ENCODE data around the gene MBOAT1.

MBOAT1 gene

GRCh38 chr6:20217324-20217855, 5.1 kb upstream of the MBOAT1 start:
- TF ChIP-seq GATA3 (IDR thresholded peaks at IDR 0.05; ENCODE audit: low read depth, low read length) (no peak), GATA2 (IDR thresholded peaks at IDR 0.05; ENCODE audit: low read depth, low read length) (no peak)

DNA sequence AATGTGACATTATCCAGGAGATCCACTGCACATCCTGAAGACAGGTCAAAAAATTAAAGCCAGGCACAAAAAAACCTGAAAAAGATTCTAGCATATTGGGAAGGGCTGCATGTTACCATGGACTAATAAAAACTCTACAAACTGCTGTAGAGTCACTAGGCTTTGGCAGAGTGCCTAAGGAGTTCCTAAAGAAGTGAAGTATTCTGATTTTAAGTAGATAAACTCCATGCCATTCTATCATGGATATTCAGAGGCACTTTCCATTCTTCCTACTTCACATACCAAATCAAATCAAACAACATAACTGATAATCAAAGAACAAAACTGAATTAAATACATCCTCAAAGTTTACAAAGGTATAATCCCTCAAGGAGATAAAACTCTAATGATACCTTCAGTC, 3.0 kb upstream of the MBOAT1 start:
- no peak for TF ChIP-seq GATA3 (IDR thresholded peaks at IDR 0.05; ENCODE audit: low read depth, low read length)
- TF ChIP-seq GATA2 (IDR thresholded peaks at IDR 0.05; ENCODE audit: low read depth, low read length): no peak

GRCh38 chr6:20213271-20213798, 1.1 kb upstream of the MBOAT1 start:
- TF ChIP-seq GATA3 (IDR thresholded peaks at IDR 0.05; ENCODE audit: low read depth, low read length): no peak
- peak; percentile 39; the same call in 1 of the 2 replicates for TF ChIP-seq GATA2 (IDR thresholded peaks at IDR 0.05; ENCODE audit: low read depth, low read length)

DNA sequence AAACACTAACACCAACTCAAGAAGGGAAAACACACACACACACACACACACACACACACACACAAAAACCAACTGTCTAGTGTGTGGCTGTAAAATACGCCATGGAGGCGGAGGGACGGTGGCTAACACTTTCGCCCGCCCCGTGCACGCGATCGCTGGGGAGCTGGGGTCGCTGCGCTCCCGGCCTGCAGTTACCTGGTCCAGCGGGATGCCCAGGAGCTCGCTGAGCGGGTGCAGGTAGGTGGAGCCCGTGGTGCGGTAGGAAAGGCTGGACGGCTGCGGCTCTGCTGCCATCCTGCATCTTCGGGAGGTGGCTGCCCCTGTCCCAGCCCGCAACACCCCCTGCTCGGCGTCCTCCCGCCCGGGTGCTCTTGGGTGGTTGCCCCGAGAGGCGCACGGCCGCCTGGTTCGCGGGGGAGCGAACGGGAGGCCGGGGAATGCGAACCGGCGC, 303 bp downstream of the MBOAT1 start:
- TF ChIP-seq GATA2 (IDR thresholded peaks at IDR 0.05; ENCODE audit: low read depth, low read length) (no peak), GATA3 (IDR thresholded peaks at IDR 0.05; ENCODE audit: low read depth, low read length) (no peak)

DNA sequence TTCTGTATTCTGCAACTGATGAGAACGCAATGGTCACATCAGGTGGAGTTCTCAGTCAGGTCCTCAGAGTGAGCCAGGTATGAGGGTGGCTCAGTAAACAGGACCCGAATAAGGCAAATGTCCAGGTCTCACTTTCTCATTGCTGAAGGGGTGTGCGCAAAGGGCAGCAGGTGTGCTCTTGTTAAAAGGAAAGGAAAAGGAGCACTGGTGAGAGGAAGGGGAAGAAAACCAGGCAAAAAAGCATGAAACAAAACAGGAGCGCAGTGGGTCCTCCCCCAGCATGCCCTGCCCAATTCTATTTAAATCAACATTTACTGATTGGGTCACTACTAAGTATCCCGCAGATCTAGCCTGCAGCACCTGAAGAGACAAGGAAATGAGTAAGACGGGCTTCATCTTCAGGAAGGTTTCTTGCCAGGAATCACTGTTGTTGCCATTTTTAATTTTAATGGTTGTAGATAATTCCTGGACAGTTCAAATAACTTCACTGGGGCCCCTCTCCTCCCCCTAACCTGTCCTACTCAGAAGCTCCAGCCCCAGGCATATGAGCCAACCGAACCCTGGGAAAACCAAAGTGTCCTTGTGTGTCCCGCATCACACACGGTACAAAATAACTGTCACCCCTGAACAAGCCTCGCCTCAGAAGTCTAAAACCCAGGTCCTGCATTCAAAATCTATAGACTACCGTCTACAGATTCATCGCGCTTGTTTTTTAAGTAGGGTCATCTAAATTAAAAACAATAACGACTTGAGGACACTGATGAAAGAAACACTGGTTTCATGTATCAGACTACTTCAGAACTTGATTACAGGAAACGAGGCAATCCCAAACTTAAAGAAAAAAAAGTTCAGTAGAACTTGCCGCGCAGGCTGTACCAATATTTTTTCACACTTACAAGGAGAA, 980 bp downstream of the MBOAT1 start:
- TF ChIP-seq GATA2 (IDR thresholded peaks at IDR 0.05; ENCODE audit: low read depth, low read length) (no peak), GATA3 (IDR thresholded peaks at IDR 0.05; ENCODE audit: low read depth, low read length) (no peak)

DNA sequence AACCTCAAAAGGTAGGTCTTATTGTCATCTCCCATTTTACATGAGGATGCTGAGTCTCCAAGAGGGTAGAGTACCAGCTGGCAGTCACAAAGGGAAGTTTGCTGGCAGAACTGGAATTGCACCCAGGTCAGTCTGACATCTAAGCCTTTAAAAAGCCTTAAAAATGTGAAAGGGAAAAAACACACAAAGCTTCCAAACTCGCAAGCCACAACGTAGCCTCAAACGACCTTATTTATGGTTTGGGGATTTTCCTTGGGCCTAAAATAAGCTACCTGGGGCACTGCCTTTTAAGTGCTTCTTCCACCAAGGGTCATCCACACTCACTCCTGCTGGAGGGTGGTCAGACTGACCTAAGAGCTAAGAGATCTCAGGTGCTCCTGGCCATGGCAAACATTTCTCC, 2.1 kb downstream of the MBOAT1 start:
- TF ChIP-seq GATA3 (IDR thresholded peaks at IDR 0.05; ENCODE audit: low read depth, low read length) (no peak), GATA2 (IDR thresholded peaks at IDR 0.05; ENCODE audit: low read depth, low read length) (no peak)

DNA sequence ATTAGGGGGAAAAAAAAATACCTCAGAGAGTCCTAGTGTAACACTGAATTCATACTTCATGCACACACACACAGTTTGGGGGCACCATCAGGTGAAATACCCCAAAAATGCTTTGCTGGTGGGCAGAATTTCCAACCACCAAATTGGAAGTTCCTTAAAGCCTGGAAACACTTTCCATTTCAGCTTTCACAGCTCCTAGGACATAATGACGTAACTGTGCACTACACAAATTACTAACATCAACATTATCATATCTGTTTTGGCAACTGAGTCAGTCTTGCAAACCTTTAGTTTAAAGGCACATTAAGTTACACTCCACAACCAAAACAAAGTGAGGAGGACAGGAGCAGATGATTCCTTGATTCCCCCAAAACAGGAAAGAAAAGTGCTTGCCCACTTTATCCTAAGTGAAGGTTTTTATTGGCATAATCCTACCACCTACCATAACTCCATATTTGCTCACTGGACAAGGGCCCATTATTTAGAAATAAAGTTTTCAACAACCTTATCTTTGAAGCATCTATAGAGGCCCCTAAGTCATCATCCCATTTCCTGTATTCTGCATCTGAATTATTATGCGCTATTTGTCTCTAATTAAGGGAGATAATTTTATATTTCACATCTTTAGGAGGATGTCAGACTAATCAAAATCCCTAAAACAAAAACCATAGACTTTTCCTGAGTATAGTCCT, 3.4 kb downstream of the MBOAT1 start:
- TF ChIP-seq GATA2 (IDR thresholded peaks at IDR 0.05; ENCODE audit: low read depth, low read length) (no peak), GATA3 (IDR thresholded peaks at IDR 0.05; ENCODE audit: low read depth, low read length) (no peak)

DNA sequence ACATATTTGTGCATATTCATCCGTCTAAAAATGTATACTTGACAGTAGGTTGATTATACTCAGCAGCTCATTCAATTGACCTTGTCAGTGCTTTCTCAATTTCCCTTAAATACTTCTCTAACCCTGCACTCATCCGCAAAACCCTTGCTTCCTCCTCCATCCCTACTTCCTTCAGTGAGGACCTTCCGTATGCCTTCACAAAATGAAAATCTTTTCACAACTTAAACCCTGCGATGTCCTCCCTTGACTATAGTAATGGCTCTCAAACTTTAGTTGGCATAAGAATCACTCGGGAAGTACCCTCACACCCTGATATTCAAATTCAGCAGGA, 5.2 kb downstream of the MBOAT1 start:
- TF ChIP-seq GATA2 (IDR thresholded peaks at IDR 0.05; ENCODE audit: low read depth, low read length) (no peak), GATA3 (IDR thresholded peaks at IDR 0.05; ENCODE audit: low read depth, low read length) (no peak)

DNA sequence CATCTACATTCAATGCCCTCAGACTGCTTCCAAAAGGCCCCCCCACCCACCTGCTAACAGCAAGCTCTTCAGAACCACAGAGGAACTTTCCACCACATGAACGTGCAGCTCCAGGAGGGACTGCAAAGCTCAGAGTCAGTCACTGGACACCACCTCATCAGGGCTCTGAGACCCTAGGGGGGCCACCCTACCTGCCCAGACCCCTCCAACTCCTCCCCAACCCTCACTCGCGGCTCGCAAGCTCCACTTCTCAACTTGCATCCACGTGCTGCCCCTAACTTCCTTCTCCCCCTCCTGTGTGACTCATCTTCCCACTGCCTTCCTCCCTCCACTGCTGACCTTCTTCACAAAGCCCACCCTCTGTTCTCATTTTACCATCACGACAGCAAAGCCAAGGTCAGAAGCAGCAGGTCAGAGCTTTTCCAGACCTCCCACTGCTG, 6.5 kb downstream of the MBOAT1 start:
- TF ChIP-seq GATA2 (IDR thresholded peaks at IDR 0.05; ENCODE audit: low read depth, low read length): no peak
- TF ChIP-seq GATA3 (IDR thresholded peaks at IDR 0.05; ENCODE audit: low read depth, low read length): no peak

GRCh38 chr6:20204512-20204894, 7.8 kb downstream of the MBOAT1 start:
- TF ChIP-seq GATA2 (IDR thresholded peaks at IDR 0.05; ENCODE audit: low read depth, low read length) (no peak), GATA3 (IDR thresholded peaks at IDR 0.05; ENCODE audit: low read depth, low read length) (no peak)

DNA sequence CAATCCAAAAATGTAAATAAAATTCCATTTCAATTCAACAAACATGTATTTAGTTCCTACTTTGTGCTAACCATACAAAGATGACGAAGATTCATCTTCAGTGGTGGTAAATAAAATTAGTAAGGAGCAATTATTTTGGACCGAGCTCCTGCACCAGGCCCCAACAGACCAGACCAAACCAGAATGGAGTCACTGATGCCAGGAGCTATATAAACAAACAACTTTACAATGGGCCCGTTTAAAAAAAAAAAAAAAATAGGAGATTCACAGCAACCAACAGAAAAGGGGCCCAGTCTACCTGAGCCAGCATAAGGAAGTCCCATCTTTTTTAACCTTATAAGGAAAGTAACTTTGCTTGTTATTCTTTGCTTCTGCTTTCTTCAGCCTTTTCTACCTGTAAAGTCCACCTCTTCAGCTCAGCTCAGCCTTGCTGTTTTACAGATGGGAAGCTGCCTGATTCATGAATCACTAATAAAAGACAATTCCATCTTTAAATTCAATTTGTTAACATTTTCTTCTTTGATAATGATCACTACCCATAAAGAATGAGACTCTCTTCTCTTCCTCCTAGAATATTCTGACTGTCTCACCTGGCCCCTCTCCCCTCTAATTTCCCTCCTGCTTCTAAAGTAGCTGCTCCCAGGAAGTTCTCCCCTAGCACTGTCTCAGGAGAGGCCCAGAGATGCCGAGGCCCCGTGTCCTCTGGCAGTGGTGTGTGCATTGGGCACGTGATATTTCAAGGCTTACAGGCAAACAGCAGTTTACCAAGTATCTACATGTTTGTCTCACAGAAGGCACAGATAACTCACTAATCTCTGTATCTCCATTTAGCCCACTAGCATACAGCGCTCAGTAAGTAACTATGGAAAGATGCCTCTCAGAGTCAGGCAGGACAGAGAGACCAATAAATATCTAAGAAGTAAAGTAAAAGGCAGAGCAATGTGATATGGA, 8.4 kb downstream of the MBOAT1 start:
- TF ChIP-seq GATA3 (IDR thresholded peaks at IDR 0.05; ENCODE audit: low read depth, low read length): no peak
- TF ChIP-seq GATA2 (IDR thresholded peaks at IDR 0.05; ENCODE audit: low read depth, low read length): no peak

DNA sequence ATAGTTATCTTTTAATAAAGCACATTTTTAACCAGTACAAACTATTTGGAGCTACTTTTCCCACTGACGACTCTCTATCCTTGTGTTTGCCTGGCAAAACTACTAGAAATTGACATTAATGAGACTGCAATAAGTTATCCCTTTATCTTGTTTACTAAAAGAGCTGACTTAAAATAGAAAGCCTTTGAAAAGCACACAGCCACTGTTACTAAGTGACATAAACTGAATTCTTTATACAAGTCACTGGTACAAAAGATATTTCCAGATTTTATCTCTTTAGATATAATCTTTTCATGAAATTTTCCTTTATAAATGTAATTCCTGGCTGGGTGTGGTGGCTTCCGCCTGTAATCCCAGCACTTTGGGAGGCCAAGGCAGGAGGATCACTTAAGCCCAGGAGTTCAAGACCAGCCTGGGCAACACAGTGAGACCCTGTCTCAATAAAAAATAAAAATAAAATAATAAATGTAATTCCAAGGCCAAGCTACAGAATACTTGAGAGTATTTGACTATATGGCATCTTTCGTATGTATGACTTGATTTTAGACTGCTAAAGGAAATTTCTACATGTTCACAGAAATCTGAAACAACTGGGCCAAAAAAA, 9.5 kb downstream of the MBOAT1 start:
- TF ChIP-seq GATA2 (IDR thresholded peaks at IDR 0.05; ENCODE audit: low read depth, low read length) (no peak), GATA3 (IDR thresholded peaks at IDR 0.05; ENCODE audit: low read depth, low read length) (no peak)

GRCh38 chr6:20202324-20202658, 10.0 kb downstream of the MBOAT1 start:
- TF ChIP-seq GATA3 (IDR thresholded peaks at IDR 0.05; ENCODE audit: low read depth, low read length): no peak
- no peak for TF ChIP-seq GATA2 (IDR thresholded peaks at IDR 0.05; ENCODE audit: low read depth, low read length)

All from SH-SY5Y (cell line).